PFSK-1 (cell line): ENCODE measurements around the gene GIMAP1.

Source experiments
- FOXP2 ChIP-seq: optimal IDR thresholded peaks from 2 replicates; pipeline ENCODE3; 2011; ENCODE audit warnings: borderline replicate concordance, control low read depth, inconsistent platforms; ENCODE audit not compliant: insufficient read depth; ENCODE audit errors: extremely low read length, extremely low read depth
- POLR2AphosphoS5 ChIP-seq: IDR thresholded peaks from 2 replicates; pipeline ENCODE4 v1.6.1; 2012; ENCODE audit warnings: low read depth, mild to moderate bottlenecking, control low read depth, low read length, moderate library complexity
- REST ChIP-seq, 2 experiments: IDR thresholded peaks; 2 replicates each; pipeline versions ENCODE4 v1.6.1 to v1.8.0; 2011 to 2012; ENCODE audit warnings: low read depth in 2 of 2, low read length in 2 of 2, control low read depth in 1 of 2, inconsistent platforms in 1 of 2, mild to moderate bottlenecking in 1 of 2, moderate library complexity in 1 of 2; ENCODE audit not compliant: insufficient read depth in 1 of 2
- SIN3A ChIP-seq: IDR thresholded peaks from 2 replicates; pipeline ENCODE4 v1.6.1; 2012; ENCODE audit warnings: mild to moderate bottlenecking, low read length, moderate library complexity, borderline replicate concordance; ENCODE audit not compliant: insufficient read depth
- TAF1 ChIP-seq: IDR thresholded peaks from 2 replicates; pipeline ENCODE4 v1.6.1; 2012; ENCODE audit warnings: low read length, control low read depth, borderline replicate concordance; ENCODE audit not compliant: insufficient read depth

- TF ChIP-seq TAF1 = no peak
- no peak for TF ChIP-seq POLR2AphosphoS5
- no peak for TF ChIP-seq SIN3A
- no peak for TF ChIP-seq REST (IDR thresholded peaks at IDR 0.05; ENCODE audit: insufficient read depth in 1 of 2, low read depth in 2 of 2, low read length in 2 of 2)
- TF ChIP-seq FOXP2 = no peak
Measured at GRCh38 chr7:150754951-150755350, 38.5 kb downstream of the GIMAP1 start.
